ENCODE results near the gene AP3M1.

Gene AP3M1

GRCh38 chr10:74114041-74114448 is 36.6 kb downstream of the AP3M1 start:
- DNase-seq (ENCODE audit: low spot score), result peak; percentile 54

GRCh38 chr10:74113546-74113945 is 37.1 kb downstream of the AP3M1 start:
- no peak for DNase-seq (ENCODE audit: low spot score)

GRCh38 chr10:74111799-74112198 is 38.8 kb downstream of the AP3M1 start:
- DNase-seq (ENCODE audit: low spot score), result no peak

DNA sequence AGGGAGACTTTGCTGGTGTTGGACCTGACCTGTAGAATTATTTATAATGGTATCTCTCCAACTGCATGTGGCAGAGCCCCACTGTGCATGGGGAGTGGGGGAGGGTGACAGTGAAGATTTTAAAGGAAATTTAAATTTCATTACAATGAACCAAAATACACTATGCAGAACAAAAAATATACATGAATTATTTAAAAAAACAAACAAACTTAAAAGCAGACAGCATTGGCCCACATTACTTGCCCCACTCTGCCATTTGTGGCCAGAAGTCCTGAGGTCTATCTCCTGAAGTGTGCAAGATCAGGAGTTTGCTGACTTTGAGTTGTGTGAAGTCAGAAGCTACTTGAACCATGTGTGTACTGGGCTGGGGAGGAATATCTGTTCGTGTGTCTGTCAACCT is 40.5 kb downstream of the AP3M1 start:
- DNase-seq (ENCODE audit: low spot score), result no peak

- no peak for DNase-seq (ENCODE audit: low spot score)
These were observed 41.2 kb downstream of the AP3M1 start for GRCh38 chr10:74109452-74109851.

GRCh38 chr10:74107391-74107790 is 43.2 kb downstream of the AP3M1 start:
- no peak for DNase-seq (ENCODE audit: low spot score)

- peak; percentile 55 for DNase-seq (ENCODE audit: low spot score)
These were observed 45.6 kb downstream of the AP3M1 start for GRCh38 chr10:74104996-74105395.

GRCh38 chr10:74104480-74104879 is 46.1 kb downstream of the AP3M1 start:
- DNase-seq (ENCODE audit: low spot score), result peak; percentile 20

DNA sequence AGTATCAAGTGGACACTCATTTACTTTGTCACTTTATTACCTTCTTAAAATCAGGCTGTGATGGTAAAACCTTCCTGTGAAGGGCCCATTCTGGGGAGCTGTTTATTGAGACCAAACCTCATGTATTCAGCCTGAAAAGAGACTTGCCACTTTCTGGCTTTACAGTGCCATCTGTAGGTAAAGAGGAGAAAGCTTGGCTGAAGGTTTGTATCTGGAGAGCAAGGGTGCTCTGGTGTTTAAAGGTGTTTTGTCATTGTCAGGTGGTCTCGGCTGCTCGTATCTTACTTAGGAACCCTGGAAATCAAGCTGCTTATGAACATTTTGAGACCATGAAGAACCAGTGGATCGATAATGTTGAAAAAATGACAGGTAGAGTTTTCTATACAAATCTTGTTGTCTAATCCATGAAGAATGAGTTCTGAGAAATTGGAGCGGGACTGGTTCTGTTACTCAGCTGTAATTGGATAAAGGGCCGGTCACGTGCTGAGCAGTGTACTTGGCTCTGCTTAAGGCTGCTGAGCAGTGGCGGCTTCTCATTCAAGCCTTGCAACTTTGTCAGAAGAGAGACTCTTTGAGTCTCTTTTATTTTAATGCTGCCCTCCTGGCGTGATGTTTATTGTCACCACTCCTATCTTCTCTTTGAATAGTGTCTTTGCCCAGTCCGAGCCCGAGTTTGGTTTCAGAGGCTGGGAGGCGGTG is 46.9 kb downstream of the AP3M1 start:
- DNase-seq (ENCODE audit: low spot score), result peak; percentile 39

DNA sequence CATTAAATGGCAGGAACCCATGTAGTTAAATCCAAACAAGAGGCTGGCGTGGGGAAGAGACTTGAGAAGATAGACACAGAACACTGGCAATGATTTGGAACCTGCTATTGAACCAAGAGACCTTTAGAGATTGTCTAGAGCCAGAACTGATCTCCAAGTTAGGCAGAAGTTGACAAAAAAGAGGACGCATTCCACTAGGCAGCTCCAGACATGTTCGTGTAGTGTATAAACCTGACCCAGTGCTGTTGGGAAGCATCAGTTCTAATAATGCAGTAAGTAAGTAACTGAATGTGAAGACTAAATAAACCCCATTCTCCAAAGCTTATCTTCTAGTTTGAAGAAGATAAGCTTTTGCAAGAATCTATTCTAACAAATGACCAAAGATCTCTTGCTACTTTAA is 50.8 kb downstream of the AP3M1 start:
- DNase-seq (ENCODE audit: low spot score), result no peak

- no peak for DNase-seq (ENCODE audit: low spot score)
These were observed 51.2 kb downstream of the AP3M1 start for GRCh38 chr10:74099420-74099819.

GRCh38 chr10:74097776-74098175 is 52.9 kb downstream of the AP3M1 start:
- no peak for DNase-seq (ENCODE audit: low spot score)

- no peak for DNase-seq (ENCODE audit: low spot score)
These were observed 53.9 kb downstream of the AP3M1 start for GRCh38 chr10:74096777-74097176.

GRCh38 chr10:74094231-74094630 is 56.4 kb downstream of the AP3M1 start:
- DNase-seq (ENCODE audit: low spot score), result no peak

GRCh38 chr10:74093530-74094164 is 57.0 kb downstream of the AP3M1 start:
- no peak for DNase-seq (ENCODE audit: low spot score)

DNA sequence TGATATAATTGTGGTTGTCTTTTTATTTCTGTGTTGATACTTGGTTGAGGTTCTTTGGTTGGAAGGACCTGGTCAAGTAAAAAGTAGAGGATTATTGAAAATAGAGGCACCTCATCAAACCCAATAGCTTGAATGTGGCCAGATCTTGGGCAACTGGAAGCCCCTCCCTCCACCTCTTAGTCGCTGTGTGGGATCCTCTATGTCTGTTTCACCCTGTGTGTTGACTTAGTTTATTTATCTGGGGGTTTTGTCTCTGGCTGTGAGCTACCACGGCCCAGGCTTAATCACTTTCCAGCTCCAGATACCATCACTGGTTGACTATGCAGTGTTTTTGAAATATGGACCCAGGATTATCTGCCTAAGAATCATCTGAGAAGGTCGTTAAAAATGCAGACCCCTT is 58.3 kb downstream of the AP3M1 start:
- no peak for DNase-seq (ENCODE audit: low spot score)

DNA sequence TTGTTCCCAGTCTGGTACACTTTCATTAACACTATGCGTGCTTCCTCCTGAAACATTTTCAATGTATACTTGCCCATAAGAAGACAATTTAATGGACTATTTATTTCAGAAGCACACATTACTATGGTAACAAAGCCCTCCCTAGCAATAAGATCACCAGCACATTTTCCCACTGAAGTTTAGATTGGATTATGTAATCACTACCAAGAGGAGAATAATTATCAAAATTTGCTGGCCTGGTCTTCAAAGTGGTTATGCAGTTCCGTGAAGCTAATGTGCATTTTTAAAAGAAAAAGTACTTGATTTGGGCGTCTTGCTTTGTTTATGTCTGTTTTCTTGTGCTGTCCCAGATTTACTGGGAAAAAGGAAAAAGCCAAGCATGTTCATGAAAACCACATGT is 61.9 kb downstream of the AP3M1 start:
- DNase-seq (ENCODE audit: low spot score), result no peak

GRCh38 chr10:74086317-74086716 is 64.3 kb downstream of the AP3M1 start:
- no peak for DNase-seq (ENCODE audit: low spot score)

DNA sequence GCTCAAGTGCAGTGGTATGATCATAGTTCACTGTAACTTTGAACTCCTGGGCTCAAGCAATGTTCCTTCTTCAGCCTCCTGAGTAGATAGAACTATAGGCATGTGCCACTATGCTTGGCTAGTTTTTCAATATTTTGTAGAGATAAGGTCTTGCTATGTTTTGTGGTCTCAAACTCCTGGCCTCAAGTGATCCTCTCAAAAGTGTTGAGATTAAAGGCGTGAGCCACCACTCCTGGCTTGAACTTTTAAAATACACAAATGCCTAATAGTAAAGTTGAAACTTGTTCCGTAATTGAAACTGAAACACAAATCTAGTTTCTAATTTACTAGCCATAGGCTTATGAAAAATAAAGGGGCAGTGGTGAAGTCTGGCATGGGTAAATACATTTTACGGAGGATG is 65.7 kb downstream of the AP3M1 start:
- no peak for DNase-seq (ENCODE audit: low spot score)

GRCh38 chr10:74083304-74083703 is 67.3 kb downstream of the AP3M1 start:
- DNase-seq (ENCODE audit: low spot score), result no peak

DNA sequence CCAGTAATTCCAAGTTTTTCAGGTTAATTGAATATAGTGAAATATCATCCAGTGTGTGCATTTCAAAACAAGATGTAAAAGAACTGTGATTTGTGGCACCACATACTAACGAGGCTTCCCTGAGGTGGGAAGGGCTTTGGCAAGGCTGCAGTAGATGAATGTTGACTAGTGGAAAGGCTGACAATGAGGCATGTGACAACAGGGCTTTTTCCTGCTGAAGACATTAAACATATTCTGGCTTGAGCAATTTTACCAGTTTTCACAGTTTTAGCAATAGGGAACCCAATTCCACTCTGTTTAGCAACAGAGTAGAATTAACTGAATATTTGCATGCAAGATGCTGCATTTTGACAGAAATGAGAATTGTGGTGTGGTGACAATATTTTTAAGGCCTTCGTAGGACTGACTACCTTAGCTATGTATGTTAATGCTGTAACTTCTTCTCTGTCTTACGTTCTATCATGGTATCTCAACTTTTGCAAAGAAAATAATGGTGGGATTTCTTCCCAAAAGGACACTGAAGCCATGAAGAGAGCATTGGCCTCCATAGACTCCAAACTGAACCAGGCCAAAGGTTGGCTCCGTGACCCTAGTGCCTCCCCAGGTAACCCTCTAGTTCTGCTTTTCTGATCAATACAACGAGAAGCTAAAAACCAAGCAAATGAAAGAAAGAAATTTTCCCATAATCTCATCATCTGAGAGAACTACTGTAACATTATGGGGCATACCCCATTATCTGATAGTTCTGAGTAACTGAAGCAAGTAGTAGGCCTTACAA is 68.5 kb downstream of the AP3M1 start:
- DNase-seq (ENCODE audit: low spot score), result no peak

DNA sequence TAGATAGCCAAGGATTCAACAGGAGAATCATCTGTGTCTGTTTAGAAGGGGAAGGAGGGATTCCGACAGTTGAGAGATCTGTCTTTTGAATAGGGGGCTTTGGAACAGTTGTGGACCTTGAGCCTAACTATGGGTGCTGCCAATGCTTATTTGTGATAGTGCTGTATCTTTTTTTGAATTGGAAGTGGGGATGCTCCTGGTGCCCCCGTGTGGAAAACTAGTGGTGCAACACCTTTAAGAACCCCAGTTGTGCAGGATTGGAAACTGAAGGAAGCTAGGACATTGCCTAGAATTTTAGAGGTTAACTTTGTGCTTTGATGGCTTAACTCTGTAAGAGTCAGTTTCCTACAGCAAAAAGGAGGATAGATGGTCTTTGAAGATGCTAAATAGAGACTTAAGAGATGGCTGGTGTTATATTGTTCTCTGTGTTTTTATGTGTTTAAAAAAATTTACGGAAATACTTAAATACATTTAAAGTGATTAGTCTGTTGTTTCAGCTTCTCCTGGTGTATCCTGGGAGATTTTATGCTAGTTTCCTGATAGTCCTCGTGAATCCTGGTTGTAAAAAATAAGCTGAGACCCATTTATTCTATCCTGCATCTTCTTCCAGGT is 69.3 kb downstream of the AP3M1 start:
- DNase-seq (ENCODE audit: low spot score), result peak; percentile 78
